Stomach (tissue), 9 donors: Measurements from ENCODE around the gene MINDY4B. TPM values are rescaled to one million over a fixed set of nuclear protein-coding genes. Genes with fewer than 3 reads are reported as not detected.

ENCODE experiments used
- DNase-seq, 2 donors: peaks; one replicate each; pipeline versions ENCODE4 v3.0.0 to v3.0.0-alpha.2; 2013 to 2019
- H3K27ac ChIP-seq, 5 donors: fragments of 200-600 bp in 4 of 5; sonication (generic) in 4 of 5; one replicate each; pipeline ENCODE4 v1.5.1; 2013 to 2019; ENCODE audit warnings: mild to moderate bottlenecking in 1 of 5, moderate library complexity in 1 of 5
- H3K27me3 ChIP-seq, 3 donors: fragments of 200-600 bp; sonication (generic); one replicate each; pipeline ENCODE4 v1.5.1; 2017 to 2019; ENCODE audit warnings: mixed run types in 1 of 3
- H3K36me3 ChIP-seq, 4 donors: fragments of 200-600 bp; sonication (generic); 1 replicate in 3 of 4; 2 replicates in 1 of 4; pipeline ENCODE4 v1.5.1; 2016 to 2019
- H3K4me1 ChIP-seq, 4 donors: fragments of 200-600 bp; sonication (generic); one replicate each; pipeline ENCODE4 v1.5.1; 2016 to 2019
- H3K4me3 ChIP-seq, 4 donors: fragments of 200-600 bp; sonication (generic) in 3 of 4; one replicate each; pipeline ENCODE4 v1.5.1; 2016 to 2019; ENCODE audit warnings: mild to moderate bottlenecking in 1 of 4
- H3K9me3 ChIP-seq, 4 donors: fragments of 200-600 bp; sonication (generic); one replicate each; pipeline ENCODE4 v1.5.1; 2016 to 2019
- EP300 ChIP-seq: sonication (generic); formaldehyde crosslinking; IDR thresholded peaks from one replicate; pipeline ENCODE4 v1.6.1; 2017; ENCODE audit warnings: antibody characterized with exemption
- POLR2A ChIP-seq, 4 donors: fragments of 450-650 bp; IDR thresholded peaks; one replicate each; pipeline ENCODE4 v1.6.1; 2016; ENCODE audit warnings: antibody characterized with exemption in 4 of 4, control low read depth in 2 of 4, mild to moderate bottlenecking in 1 of 4, moderate library complexity in 1 of 4
- POLR2AphosphoS5 ChIP-seq, 3 donors: sonication (generic); formaldehyde crosslinking; IDR thresholded peaks; one replicate each; pipeline ENCODE4 v1.6.1; 2016; ENCODE audit warnings: antibody characterized with exemption in 3 of 3
- WGBS, 5 donors: extraction: QIAGEN DNeasy Blood & Tissue Kit in 3 of 5; methylation state at CpG; one replicate each; pipeline versions ENCODE4 v1.1.5 to v1.1.7; 2013 to 2018; 5-methylcytosine and 5-hydroxymethylcytosine counted together
- intact Hi-C: fragments of 100-400 bp; cut with DNase I; formaldehyde crosslinking; loops from one replicate; pipeline ENCODE4 v1.15.1; 2023; ENCODE audit warnings: low total_unique reads
- polyA plus RNA-seq, 3 donors: library from polyadenylated mRNA; stranded (reverse); fragments of 200-250 nt; gene quantifications; one replicate each; pipeline ENCODE4 v1.2.3, GENCODE V29; 2013
- total RNA-seq, 5 donors: library from RNA; depleted of rRNA; stranded (reverse); fragments of >200 nt; gene quantifications; one replicate each; pipeline versions ENCODE4 v1.1.0 to v1.2.3, GENCODE V29; 2014 to 2016
- TF ChIP-seq, protein P1 (sequence below), 7 experiments: fragments of 450-650 bp in 4 of 7; fragments of 200-600 bp in 3 of 7; sonication (generic) in 3 of 7; IDR thresholded peaks; one replicate each; pipeline ENCODE4 v1.5.1; 2016 to 2019; ENCODE audit warnings: antibody characterized with exemption in 7 of 7, control low read depth in 2 of 7, mild to moderate bottlenecking in 1 of 7
- donor health status: healthy with polysubstance abuse.
- donor health status: Bipolar disorder and iron deficiency.
- donor health status: healthy.

The MINDY4B gene
- total and polyA plus RNA-seq, 8 donors: not detected

DNA sequence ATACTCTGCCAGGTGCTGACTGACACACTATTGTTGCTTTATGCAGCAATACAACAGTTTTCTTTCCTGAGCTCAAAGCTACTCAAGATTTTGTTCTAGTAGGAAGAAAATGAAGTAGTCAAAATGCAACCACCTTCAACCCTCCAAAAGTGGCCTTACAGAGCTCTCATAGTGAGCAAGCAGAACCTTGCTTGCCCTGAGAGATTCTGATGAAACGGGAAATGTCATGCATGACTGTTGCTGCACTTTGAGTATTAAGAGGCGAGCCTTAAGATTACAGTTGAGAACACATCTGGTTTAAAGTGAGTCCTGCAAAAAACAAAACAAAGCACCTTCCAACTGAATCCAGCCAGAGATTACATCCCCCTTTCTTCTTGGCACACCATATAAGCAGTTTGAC lies 29.7 kb downstream of the MINDY4B start:
- no peak overlapping the region for H3K27ac ChIP-seq
- WGBS, 5 donors: 68 to 81% (median 74%) methylated on average over 2 of the region's 2 CpGs
- intact Hi-C loops: no loop called here

DNA sequence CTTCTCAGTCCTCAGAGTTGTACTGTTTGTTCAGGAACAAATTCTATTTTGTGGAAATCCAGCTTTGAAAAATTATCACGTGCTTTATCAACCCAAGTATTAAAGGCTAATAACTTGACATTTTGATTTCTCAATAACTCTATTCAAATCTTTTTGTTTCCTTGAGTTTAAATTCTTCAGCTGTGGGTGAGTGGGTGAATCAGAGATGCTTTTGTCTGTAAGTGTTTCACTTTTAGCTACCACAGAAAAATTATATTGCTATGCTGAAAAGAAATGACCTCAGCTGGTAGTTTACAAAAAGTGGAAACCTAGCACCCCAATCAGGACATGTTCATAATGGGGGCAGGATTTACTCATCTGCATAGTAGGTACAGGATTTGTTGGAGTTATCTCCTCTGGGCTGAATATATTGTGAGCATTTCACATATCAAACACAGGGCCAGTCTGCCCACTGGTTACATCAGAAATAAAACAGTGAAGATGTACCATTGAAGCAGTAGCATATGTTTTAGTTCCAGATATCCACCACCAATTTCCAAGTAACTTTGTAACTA lies 30.5 kb downstream of the MINDY4B start:
- no peak overlapping the region for H3K27ac ChIP-seq
- 30 to 53% (median 44%) methylated on average over 1 of the region's 1 CpG for WGBS, 5 donors
- no peaks in the 10 kb centered on the region for H3K36me3 ChIP-seq
- no peaks in the 10 kb centered on the region for H3K27me3 ChIP-seq
- no peak for DNase-seq
- TF ChIP-seq, protein P1, sequence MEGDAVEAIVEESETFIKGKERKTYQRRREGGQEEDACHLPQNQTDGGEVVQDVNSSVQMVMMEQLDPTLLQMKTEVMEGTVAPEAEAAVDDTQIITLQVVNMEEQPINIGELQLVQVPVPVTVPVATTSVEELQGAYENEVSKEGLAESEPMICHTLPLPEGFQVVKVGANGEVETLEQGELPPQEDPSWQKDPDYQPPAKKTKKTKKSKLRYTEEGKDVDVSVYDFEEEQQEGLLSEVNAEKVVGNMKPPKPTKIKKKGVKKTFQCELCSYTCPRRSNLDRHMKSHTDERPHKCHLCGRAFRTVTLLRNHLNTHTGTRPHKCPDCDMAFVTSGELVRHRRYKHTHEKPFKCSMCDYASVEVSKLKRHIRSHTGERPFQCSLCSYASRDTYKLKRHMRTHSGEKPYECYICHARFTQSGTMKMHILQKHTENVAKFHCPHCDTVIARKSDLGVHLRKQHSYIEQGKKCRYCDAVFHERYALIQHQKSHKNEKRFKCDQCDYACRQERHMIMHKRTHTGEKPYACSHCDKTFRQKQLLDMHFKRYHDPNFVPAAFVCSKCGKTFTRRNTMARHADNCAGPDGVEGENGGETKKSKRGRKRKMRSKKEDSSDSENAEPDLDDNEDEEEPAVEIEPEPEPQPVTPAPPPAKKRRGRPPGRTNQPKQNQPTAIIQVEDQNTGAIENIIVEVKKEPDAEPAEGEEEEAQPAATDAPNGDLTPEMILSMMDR (IDR thresholded peaks at IDR 0.05): no peak
- no peak for TF ChIP-seq EP300
- TF ChIP-seq POLR2A (IDR thresholded peaks at IDR 0.05): no peak
- no peak for TF ChIP-seq POLR2AphosphoS5 (IDR thresholded peaks at IDR 0.05)
- H3K4me1 ChIP-seq: no peaks in the 10 kb centered on the region
- no peak overlapping the region for H3K4me3 ChIP-seq
- H3K9me3 ChIP-seq: no peaks in the 10 kb centered on the region
- intact Hi-C loops: no loop called here

More for the DNA sequence above, 29.7 kb downstream of the MINDY4B start:
- no peak for DNase-seq
- TF ChIP-seq, protein P1 (IDR thresholded peaks at IDR 0.05): no peak
- TF ChIP-seq POLR2AphosphoS5 (IDR thresholded peaks at IDR 0.05) (no peak), EP300 (no peak), POLR2A (IDR thresholded peaks at IDR 0.05) (no peak)
- Histone ChIP-seq H3K4me1 (no peaks in the 10 kb centered on the region), H3K4me3 (no peak overlapping the region), H3K36me3 (no peaks in the 10 kb centered on the region), H3K27me3 (no peaks in the 10 kb centered on the region), H3K9me3 (no peaks in the 10 kb centered on the region)

DNA sequence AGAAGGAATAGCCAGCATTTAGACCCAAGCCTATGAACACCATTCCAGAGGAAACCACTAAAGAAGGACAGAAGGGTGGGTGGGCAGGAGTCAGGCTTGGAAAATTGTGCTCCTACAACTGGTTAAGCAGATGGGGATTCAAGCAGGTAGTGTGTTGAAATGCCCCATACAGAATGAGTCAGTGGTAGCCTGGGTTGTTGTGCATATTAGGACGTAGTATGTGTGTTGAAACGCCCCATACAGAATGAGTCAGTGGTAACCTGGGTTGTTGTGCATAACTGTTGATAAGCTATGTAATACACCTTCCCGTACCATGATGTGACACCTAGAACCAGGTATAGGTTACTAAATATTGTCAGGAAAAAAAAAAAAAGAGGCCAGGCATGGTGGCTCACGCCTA lies 34.0 kb downstream of the MINDY4B start:
- Histone ChIP-seq H3K4me3 (no peak overlapping the region), H3K4me1 (no peaks in the 10 kb centered on the region), H3K36me3 (no peaks in the 10 kb centered on the region), H3K27ac (no peak overlapping the region), H3K27me3 (no peaks in the 10 kb centered on the region), H3K9me3 (no peaks in the 10 kb centered on the region)
- WGBS, 5 donors: 67 to 89% (median 79%) methylated on average over 4 of the region's 4 CpGs
- TF ChIP-seq, protein P1 (IDR thresholded peaks at IDR 0.05): no peak
- TF ChIP-seq POLR2AphosphoS5 (IDR thresholded peaks at IDR 0.05) (no peak), POLR2A (IDR thresholded peaks at IDR 0.05) (no peak)
- intact Hi-C loops: no loop called here
- DNase-seq: no peak

DNA sequence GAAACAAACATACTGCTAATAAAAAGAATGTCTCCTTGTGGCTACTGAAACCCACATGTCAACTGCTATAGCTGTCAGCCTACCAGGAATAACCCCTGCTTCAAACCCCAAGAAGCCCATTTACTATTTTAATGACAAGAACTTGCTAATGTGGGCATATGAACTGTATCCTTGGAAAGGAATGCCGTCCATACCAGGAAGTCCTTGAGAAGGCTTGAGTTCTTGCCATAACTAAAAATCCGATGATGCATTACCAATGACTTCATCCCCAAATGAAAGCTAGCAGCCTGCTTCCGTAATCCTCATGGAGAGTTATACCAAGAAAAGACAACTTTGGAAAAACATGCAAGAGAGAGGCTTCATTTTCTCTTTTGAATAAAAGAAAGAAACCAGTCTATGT lies 34.8 kb downstream of the MINDY4B start:
- peak in 1 of 2 donors; percentile 40 for DNase-seq
- Histone ChIP-seq H3K36me3 (no peaks in the 10 kb centered on the region), H3K4me3 (no peak overlapping the region), H3K4me1 (peaks cover 0 to 2% (median 0%) of the 10 kb centered on the region in 4 donors), H3K27me3 (no peaks in the 10 kb centered on the region), H3K9me3 (no peaks in the 10 kb centered on the region), H3K27ac (no peak overlapping the region)
- TF ChIP-seq POLR2AphosphoS5 (IDR thresholded peaks at IDR 0.05) (no peak), POLR2A (IDR thresholded peaks at IDR 0.05) (no peak), EP300 (no peak)
- TF ChIP-seq, protein P1 (IDR thresholded peaks at IDR 0.05): no peak
- 72 to 80% (median 79%) methylated on average over 3 of the region's 3 CpGs for WGBS, 5 donors
- intact Hi-C loops: no loop called here
